Measurements from ENCODE around the gene SLC12A3. TPM values are rescaled to one million over a fixed set of nuclear protein-coding genes. Genes with fewer than 3 reads are reported as not detected.

The SLC12A3 gene
- total and polyA plus RNA-seq, 2 of the 8 experiments (the other 6 are each of a cell fraction or from before 2014, with no cell fraction given): not detected

DNA sequence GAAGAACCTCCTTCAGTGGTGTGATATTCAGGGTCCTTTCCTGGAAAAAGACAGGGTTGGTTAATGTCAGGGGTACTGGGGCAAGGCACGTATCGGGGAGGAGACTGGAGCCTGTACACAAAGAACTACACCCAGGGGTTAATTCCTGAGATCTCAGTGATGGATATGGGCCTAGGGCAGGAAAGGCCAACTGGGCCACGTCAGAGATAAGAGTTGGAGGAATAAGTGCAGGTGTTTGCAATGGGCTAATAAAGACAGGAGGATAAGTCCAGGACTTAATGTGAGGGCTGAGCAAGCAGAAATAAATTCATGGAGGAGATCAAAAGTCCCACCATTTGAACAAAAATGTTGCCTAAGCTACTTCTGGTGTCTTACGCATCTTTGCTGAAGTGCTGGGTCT lies 56.6 kb downstream of the SLC12A3 start:
- no peaks in the 10 kb centered on the region for H3K79me1 ChIP-seq (ENCODE audit: low read depth, low read length)
- no peak overlapping the region for H3K18ac ChIP-seq (ENCODE audit: extremely low read depth, low read length)
- H3K9me3 ChIP-seq (ENCODE audit: insufficient read depth in 2 of 2, low read depth in 1 of 2, low read length in 1 of 2): no peaks in the 10 kb centered on the region
- no peak overlapping the region for H2AFZ ChIP-seq (ENCODE audit: low read length)
- no peak for DNase-seq (ENCODE audit: low read depth in 1 of 2, low spot score in 2 of 2)
- H3K27me3 ChIP-seq (replicated peaks in 1 of 4; ENCODE audit: control insufficient read depth in 3 of 4, extremely low read depth in 1 of 4, insufficient read depth in 3 of 4, low read length in 3 of 4): no peaks in the 10 kb centered on the region
- no peak overlapping the region for H3K27ac ChIP-seq (ENCODE audit: low read depth, low read length)
- no peak for TF ChIP-seq CTBP2 (IDR thresholded peaks at IDR 0.05; ENCODE audit: borderline replicate concordance, insufficient read depth, insufficient read length, low read length)
- TF ChIP-seq, protein P1, sequence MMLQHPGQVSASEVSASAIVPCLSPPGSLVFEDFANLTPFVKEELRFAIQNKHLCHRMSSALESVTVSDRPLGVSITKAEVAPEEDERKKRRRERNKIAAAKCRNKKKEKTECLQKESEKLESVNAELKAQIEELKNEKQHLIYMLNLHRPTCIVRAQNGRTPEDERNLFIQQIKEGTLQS (IDR thresholded peaks at IDR 0.05; ENCODE audit: insufficient read depth, low read depth, low read length): no peak
- no peak for TF ChIP-seq USF2 (IDR thresholded peaks at IDR 0.05; ENCODE audit: low read length)
- TF ChIP-seq RFX5 (IDR thresholded peaks at IDR 0.05; ENCODE audit: borderline replicate concordance, low read depth, low read length): no peak
- TF ChIP-seq EGR1 (IDR thresholded peaks at IDR 0.05; ENCODE audit: borderline replicate concordance, low read depth, low read length): no peak
- no peak for TF ChIP-seq SIN3A (conservative IDR thresholded peaks at IDR 0.05 in 1 of 2, IDR thresholded peaks at IDR 0.05 in 1 of 2; ENCODE audit: low read depth in 1 of 2, low read length in 2 of 2)
- no peak for TF ChIP-seq SP4 (IDR thresholded peaks at IDR 0.05; ENCODE audit: low read length)
- H3K79me2 ChIP-seq (ENCODE audit: control insufficient read depth in 1 of 2, insufficient read depth in 2 of 2, low read length in 2 of 2): no peaks in the 10 kb centered on the region
- H3K36me3 ChIP-seq (ENCODE audit: control insufficient read depth in 2 of 4, insufficient read depth in 4 of 4, low read length in 3 of 4): no peaks in the 10 kb centered on the region
- no peak overlapping the region for H3K4ac ChIP-seq (replicated peaks; ENCODE audit: insufficient read length, low read depth, low read length)
- no peak overlapping the region for H3K4me2 ChIP-seq (ENCODE audit: insufficient read depth in 1 of 2, low read depth in 2 of 2, low read length in 2 of 2)
- no peak overlapping the region for H3K4me3 ChIP-seq (ENCODE audit: extremely low read depth in 1 of 4, insufficient read depth in 2 of 4, low read depth in 3 of 4, low read length in 4 of 4)
- H3K56ac ChIP-seq (replicated peaks; ENCODE audit: insufficient read length, low read depth, low read length): no peak overlapping the region
- no peaks in the 10 kb centered on the region for H3K23me2 ChIP-seq (ENCODE audit: low read depth, low read length)
- no peaks in the 10 kb centered on the region for H3K4me1 ChIP-seq (replicated peaks in 1 of 4; ENCODE audit: control insufficient read depth in 3 of 4, insufficient read depth in 4 of 4, low read length in 3 of 4)
- no peak overlapping the region for H2BK5ac ChIP-seq (ENCODE audit: low read depth, low read length)
- no peak overlapping the region for H2BK20ac ChIP-seq (ENCODE audit: low read length)
- no peak overlapping the region for H4K5ac ChIP-seq (ENCODE audit: insufficient read length, low read depth, low read length)
- H2BK12ac ChIP-seq (ENCODE audit: low read depth, low read length): no peak overlapping the region
- WGBS, 2 experiments (ENCODE audit: extremely low coverage in 1 of 2, insufficient coverage in 1 of 2, insufficient read length in 1 of 2, insufficient replicate concordance in 2 of 2, low coverage in 1 of 2, low lambda C conversion rate in 2 of 2, missing lambda C conversion rate in 1 of 2): 91% methylated on average over 4 of the region's 4 CpGs; no CpG with 5 or more reads in 1 of the 2 experiments
- H4K91ac ChIP-seq (replicated peaks; ENCODE audit: insufficient read length, low read length): no peak overlapping the region
- H2AK5ac ChIP-seq (ENCODE audit: low read depth, low read length): no peak overlapping the region
- H2BK15ac ChIP-seq (ENCODE audit: low read length): no peak overlapping the region
- H3K14ac ChIP-seq (ENCODE audit: insufficient read length): no peak overlapping the region
- no peaks in the 10 kb centered on the region for H4K20me1 ChIP-seq (replicated peaks in 1 of 2; ENCODE audit: control insufficient read depth in 1 of 2, insufficient read depth in 2 of 2, low read length in 2 of 2)
- FAIRE-seq: no peak
- H3K9ac ChIP-seq (replicated peaks in 1 of 4; ENCODE audit: extremely low read depth in 1 of 4, low read depth in 3 of 4, low read length in 3 of 4): no peak overlapping the region
- no peak overlapping the region for H2BK120ac ChIP-seq (replicated peaks; ENCODE audit: low read depth, low read length)
- CTCF ChIA-PET (ENCODE audit: partially characterized antibody): interaction anchor here (1.2 to 2.7 kb wide), 2 partner anchors 39 to 273 kb away, joined by 3 to 8 read pairs; no protein-coding TSS in a partner anchor
- H3K23ac ChIP-seq (ENCODE audit: insufficient read length): no peak overlapping the region
- no peak overlapping the region for H4K8ac ChIP-seq (ENCODE audit: extremely low read depth, insufficient read depth, low read length)
- POLR2A ChIA-PET (ENCODE audit: partially characterized antibody): interaction anchor here (6.5 kb wide), 1 partner anchor 12 kb away, joined by 82 read pairs; the partner anchor contains the start of gene HERPUD1

Data from H1 (cell line).